NCI-H226 (cell line): Measurements from ENCODE around the gene SPACA5.
A peak's percentile ranks its signal among the peaks of the same experiment; 100 is the strongest.
"Not testable (repeated sequence)": the region's sequence is repeated elsewhere in the genome, so short reads cannot be mapped to it uniquely, and the experiment has no call there.

Source experiments
- DNase-seq: peaks from one replicate; pipeline ENCODE4 v3.0.0-alpha.2; 2015

SPACA5 gene

GRCh38 chrX:48006688-48007087 lies at the start of gene SPACA5:
Gene SPACA5 (plus strand): TSS chrX:48006988. CDS start chrX:48007803, 815 bp downstream.
- not testable (repeated sequence) for DNase-seq

- not testable (repeated sequence) for DNase-seq
Measured at GRCh38 chrX:47958206-47958605, 48.6 kb upstream of the SPACA5 start.

DNA sequence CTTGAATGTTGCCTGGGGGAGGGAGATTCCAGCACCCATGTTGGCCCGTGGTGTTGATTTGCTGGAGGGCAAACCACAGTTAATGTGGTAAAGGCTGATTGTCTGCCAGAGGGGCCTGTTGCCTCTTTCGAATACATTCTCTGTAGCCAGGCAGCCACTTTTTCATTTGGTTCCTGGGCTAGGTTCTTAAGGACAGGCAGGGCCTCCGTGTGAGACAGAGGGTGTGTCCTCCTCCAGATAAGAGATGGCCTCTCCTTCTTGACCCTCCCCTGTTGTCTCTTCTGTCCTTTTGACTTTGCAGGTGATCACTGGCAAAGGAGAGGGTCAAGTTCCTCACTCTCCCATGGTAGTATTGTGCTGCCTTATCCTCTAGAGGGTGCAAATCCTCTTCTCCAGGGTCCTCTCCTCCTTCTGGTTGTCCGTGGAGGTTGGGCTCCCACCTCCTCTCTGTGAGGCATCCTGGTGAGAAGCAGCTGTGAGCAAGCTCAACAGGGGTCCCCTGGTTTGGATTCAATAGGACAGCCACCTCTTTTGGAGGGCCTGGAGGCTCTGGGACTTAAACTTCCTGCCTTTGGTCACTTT lies 47.9 kb upstream of the SPACA5 start:
- no peak for DNase-seq

GRCh38 chrX:47960406-47960805 lies 46.4 kb upstream of the SPACA5 start:
- no peak for DNase-seq

GRCh38 chrX:47961830-47962229 lies 45.0 kb upstream of the SPACA5 start:
- DNase-seq, result not testable (repeated sequence)

DNA sequence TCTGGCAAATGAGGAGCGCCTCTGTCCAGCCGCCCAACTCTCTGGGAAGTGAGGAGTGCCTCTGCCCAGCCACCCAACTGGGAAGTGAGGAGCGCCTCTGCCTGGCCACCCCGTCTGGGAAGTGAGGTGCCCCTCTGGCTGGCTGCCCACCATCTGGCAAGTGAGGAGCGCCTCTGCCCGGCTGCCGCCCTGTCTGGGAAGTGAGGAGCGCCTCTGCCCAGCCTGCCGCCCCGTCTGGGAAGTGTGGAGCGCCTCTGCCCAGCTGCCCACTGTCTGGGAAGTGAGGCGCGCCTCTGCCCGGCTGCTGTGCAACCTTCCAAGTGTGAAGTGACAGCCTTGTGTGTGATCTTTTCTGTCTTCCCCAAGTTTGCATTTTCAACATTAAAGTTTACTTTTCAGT lies 41.3 kb upstream of the SPACA5 start:
- not testable (repeated sequence) for DNase-seq

DNA sequence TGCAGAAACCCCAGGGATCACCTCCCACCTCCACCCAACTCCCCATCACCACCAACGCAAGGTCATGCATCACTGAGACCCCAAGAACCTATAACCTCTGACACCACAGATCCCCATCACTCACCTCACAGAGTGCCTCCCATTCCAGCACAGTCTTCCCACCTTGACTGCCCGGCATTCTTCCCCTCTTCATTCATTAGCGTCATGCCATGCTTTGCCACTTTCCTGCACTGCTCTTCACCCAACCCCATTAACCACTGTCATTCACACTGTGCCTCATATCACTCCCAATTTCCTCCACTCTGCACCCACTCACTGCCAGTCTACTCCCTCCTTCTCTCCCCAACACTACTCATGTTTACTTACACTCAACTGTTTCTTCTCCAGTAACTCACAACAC lies 33.6 kb upstream of the SPACA5 start:
- no peak for DNase-seq

DNA sequence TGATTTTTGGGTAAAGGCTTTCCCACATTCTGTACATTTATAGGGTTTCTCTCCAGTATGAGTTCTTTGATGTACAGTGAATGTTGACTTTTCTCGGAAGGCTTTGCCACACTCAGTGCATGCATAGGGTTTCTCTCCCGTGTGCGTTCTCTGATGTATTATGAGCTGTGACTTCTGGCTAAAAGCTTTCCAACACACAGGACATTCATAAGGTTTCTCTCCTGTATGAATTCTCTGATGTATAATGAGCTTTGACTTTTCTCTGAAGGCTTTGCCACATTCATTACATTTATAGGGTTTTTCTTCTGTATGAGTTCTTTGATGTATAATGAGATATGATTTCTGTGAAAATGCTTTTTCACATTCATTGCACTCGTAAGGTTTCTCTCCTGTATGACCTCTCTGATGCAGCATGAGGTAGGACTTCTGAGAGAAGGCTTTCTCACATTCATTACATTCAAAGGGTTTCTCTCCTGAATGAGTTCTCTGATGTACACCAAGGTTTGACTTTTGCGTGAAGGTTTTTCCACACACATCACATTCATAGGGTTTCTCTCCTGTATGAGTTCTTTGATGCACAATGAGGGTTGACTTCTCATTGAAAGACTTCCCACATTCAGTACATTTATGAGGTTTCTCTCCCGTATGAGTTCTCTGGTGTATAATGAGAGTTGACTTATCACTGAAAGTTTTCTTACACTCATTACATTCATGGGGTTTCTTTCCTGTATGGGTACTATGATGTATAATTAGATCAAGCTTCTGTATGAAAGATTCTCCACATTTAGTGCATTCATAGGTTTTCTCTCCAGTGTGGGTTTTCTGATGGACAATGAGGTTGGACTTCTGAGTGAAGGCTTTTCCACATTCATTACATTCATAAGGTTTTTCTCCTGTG lies 30.3 kb upstream of the SPACA5 start:
- no peak for DNase-seq

DNA sequence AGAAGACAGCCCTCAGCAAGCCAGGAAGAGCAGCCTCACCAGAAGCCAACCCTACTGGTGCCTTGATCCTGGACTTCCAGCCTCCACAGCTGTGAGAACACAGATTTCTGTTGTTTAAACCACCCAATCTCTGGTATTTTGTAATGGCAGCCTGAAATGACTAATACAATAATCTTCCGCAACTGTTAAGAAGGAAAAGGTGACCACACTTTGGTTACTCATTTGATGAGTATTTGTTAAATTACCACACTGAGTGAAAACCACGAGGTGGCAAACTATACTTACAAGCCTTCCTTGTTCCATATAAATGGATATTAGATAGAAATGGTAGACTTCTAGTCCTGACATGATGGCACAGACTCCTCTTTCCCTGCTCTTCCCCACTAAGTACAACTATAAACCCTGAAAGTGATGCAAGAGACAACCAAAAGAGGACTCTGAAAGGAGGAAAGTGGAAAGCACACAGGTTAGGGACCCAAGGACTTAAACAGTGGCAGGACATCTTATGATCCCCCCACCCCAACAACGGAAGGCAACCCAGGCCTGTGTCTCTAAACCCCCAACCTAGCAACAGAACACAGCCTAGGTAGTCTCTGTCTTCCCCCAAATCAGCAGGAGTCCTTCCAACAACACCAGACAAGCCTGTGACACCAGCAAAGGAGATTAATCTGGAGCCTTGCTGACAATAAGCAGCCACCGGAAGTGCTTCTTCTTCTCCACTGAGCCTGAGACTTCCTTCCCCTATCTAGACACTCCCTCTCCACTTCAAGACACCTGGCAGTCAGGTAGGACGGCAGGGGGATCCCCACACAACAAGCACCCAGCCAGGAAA lies 15.3 kb upstream of the SPACA5 start:
- peak; percentile 13 for DNase-seq

DNA sequence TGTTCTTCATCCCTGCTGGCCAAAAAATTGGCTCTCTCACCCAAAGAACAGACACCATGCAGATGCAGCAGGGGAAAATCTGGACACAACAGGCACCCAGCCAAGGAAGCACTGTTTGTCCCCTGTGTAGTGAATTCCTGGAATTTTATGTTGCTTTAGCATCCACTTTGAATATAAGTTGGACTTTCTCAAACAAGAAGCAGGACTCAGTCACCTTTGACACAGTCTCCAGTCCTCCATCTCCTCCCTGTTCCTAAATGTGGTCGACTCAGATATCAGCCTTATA lies 14.8 kb upstream of the SPACA5 start:
- no peak for DNase-seq

DNA sequence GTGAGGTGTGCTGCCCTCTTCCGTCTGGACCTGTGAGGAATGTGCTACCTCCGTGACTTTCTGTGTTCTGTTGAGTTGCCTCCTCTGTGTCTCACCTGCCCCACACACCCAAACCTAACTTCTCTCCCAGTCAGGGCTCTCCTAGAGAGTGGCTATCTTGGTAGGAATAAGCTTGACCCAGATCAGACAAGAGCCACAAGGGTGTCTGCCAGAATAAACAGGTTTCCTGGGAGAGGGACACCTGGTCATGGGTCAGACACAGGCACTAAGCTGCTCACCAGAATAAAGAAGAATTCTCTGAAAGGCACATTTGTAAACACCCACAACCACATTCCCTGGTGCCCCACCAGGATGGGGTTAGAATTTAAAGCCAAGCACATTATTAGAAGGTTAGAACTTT lies 14.1 kb upstream of the SPACA5 start:
- DNase-seq, result no peak

DNA sequence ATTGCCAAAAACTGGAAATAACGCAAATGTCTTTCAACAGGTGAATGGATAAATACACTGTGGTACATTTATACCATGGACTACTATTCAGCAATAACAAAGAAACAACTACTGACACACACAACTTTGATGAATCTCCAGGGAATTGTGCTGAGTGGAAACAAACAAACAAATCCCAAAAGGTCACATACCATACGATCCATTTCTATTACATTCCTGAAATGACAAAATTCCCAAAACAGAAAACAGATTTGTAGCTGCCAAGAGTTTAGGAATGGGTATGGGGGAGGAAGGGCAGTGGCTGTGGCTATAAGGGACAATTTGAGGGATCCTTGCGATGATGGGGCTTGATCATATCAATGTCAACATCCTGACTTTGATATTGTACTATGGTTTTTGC lies 5.5 kb upstream of the SPACA5 start:
- DNase-seq, result no peak

GRCh38 chrX:48002319-48002718 lies 4.5 kb upstream of the SPACA5 start:
- DNase-seq, result no peak

DNA sequence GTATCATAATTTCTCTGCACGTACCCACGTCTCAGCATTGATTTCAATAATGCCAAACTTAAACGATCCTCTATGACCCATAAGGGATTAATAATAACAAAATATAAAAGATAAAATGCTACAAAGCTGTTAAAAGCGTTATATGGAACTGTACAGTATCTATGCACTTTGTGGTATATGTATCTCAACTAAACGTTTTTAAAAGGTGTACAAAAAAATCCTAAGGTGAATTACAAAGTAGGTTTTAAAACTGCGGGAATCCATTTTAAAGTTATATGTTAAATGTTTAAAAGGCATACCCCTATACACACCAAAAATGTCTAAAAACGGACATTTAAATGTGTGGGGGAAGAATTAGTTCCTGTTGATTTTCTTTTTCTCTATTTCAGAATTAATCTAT lies 3.9 kb upstream of the SPACA5 start:
- no peak for DNase-seq

DNA sequence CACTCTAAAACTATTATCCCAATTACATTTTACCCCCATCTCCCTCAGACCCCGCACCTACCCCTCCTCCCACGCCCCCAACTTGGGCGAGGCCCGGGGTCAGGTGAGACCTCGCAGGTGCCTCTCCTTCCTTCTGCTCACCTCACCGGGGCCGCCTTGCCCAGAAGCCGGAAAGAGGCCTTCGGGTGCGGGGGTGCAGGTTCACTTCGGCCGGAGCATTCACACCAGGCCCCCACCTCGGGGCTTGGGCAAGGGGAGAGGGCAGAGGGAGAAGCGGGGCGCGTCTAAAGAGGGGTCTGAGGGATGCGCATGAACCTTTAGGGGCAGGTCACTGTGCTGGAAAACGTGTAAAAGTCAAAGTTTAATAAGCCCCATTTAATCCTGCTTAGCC lies 3.4 kb upstream of the SPACA5 start:
- no peak for DNase-seq

- peak; percentile 71 for DNase-seq
Measured at GRCh38 chrX:48003758-48004457, 2.9 kb upstream of the SPACA5 start, which contains the start of gene ZNF182. Gene ZNF182 (minus strand): TSS chrX:48003989. CDS start chrX:48002609, 1,380 bp downstream.

- not testable (repeated sequence) for DNase-seq
Measured at GRCh38 chrX:48009445-48009960, 2.7 kb downstream of the SPACA5 start.

- DNase-seq, result not testable (repeated sequence)
Measured at GRCh38 chrX:48016583-48017310, 10.0 kb downstream of the SPACA5 start.

- DNase-seq, result not testable (repeated sequence)
Measured at GRCh38 chrX:48019892-48020291, 13.1 kb downstream of the SPACA5 start.

GRCh38 chrX:48020472-48020871 lies 13.7 kb downstream of the SPACA5 start:
- DNase-seq, result not testable (repeated sequence)

DNA sequence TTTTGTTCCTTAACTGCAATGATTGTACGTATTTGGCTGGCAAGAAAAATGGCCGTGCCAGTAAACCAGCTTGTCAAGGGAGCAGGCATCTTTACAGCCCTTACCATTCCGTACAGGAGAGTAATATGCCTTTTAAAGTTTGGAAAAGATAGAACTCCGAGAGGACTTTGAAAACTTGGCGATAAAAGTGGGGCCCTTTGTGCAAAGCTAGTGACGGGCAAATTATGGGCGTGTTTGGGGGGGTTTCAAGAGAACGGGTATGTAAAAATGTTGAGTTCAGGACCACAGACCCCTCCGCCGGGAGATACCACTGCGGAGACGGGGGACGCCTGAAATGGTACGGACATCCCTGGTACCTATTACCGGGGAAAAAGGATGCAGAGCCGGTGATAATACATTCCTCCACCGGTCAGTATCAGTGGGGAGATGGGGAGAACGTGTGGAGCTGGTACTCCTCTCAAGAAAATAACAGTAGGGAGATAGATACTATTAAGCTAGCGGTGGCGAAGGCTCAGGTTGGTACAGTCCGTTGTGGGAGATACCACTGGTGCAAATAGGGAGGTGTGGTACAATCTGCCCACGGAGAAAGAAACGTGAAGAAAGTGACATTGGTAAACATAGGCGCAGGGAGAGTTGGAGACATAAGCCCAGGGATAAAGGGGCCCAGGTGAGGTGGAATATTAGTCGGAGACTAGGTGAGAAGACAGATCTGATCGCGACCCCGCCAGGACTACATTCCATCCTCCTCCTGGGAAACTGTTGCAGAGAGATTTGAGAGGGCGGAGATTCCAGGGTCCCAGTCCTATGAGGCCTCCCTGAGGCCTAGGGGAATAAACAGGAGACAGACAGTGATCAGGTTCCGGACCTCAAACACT lies 14.5 kb downstream of the SPACA5 start:
- DNase-seq, result peak; percentile 40
